GM18951 (cell line): ENCODE data around the gene ADAT3.

Experiments used
- POLR2A ChIP-seq: IDR thresholded peaks from 4 replicates; pipeline ENCODE4 v1.6.1; 2011; ENCODE audit warnings: mild to moderate bottlenecking; ENCODE audit not compliant: insufficient read length, insufficient read depth; ENCODE audit errors: extremely low read depth
- in situ Hi-C: fragments of 300-500 bp; cut with MboI; formaldehyde crosslinking; loops from one replicate; pipeline ENCODE4 v1.12.0; 2022; ENCODE audit warnings: low sequenced_read_pairs, mixed read lengths, inconsistent platforms; ENCODE audit not compliant: unreplicated experiment

ADAT3 gene

GRCh38 chr19:1862424-1863327, 42.5 kb upstream of the ADAT3 start:
- in situ Hi-C loops = no loop called here
- peak; percentile 34 for TF ChIP-seq POLR2A

- peak; percentile 71 for TF ChIP-seq POLR2A
- in situ Hi-C loops = no loop called here
These were observed 41.9 kb upstream of the ADAT3 start, which contains the start of gene KLF16 for GRCh38 chr19:1863328-1863637. TSS of gene KLF16 (minus strand) at chr19:1863579. CDS start at chr19:1863497, 82 bp downstream.

- in situ Hi-C loops = no loop called here
- TF ChIP-seq POLR2A = peak; percentile 57
These were observed 41.3 kb upstream of the ADAT3 start for GRCh38 chr19:1863638-1864479.

GRCh38 chr19:1864480-1865171, 40.6 kb upstream of the ADAT3 start:
- in situ Hi-C loops = no loop called here
- TF ChIP-seq POLR2A = peak; percentile 5

- TF ChIP-seq POLR2A = no peak
- in situ Hi-C loops = no loop called here
These were observed 39.8 kb upstream of the ADAT3 start for GRCh38 chr19:1865172-1866010.

GRCh38 chr19:1866693-1867348, 38.4 kb upstream of the ADAT3 start:
- no peak for TF ChIP-seq POLR2A
- in situ Hi-C loops = no loop called here

- in situ Hi-C loops = no loop called here
These were observed 37.9 kb upstream of the ADAT3 start for GRCh38 chr19:1867349-1867724.

GRCh38 chr19:1868971-1869370, 36.2 kb upstream of the ADAT3 start:
- in situ Hi-C loops = no loop called here
- TF ChIP-seq POLR2A = no peak

More at GRCh38 chr19:1867349-1867724, 37.9 kb upstream of the ADAT3 start:
- no peak for TF ChIP-seq POLR2A

- no peak for TF ChIP-seq POLR2A
- in situ Hi-C loops = no loop called here
These were observed 34.0 kb upstream of the ADAT3 start for GRCh38 chr19:1871140-1871597.

- in situ Hi-C loops = no loop called here
- TF ChIP-seq POLR2A = no peak
These were observed 33.6 kb upstream of the ADAT3 start for GRCh38 chr19:1871630-1872029.

GRCh38 chr19:1872807-1873523, 32.2 kb upstream of the ADAT3 start:
- in situ Hi-C loops = no loop called here
- TF ChIP-seq POLR2A = no peak
